DMS79 (cell line): ENCODE data around the gene LGSN.
"Not testable (repeated sequence)": the region's sequence is repeated elsewhere in the genome, so short reads cannot be mapped to it uniquely, and the experiment has no call there.

Experiments
- DNase-seq: peaks from one replicate; lab custom pipeline; 2025; lab: John Stamatoyannopoulos, UW

Gene LGSN

GRCh38 chr6:63230511-63230910 is 89.3 kb downstream of the LGSN start:
- DNase-seq, result not testable (repeated sequence)

GRCh38 chr6:63230027-63230426 is 89.8 kb downstream of the LGSN start:
- not testable (repeated sequence) for DNase-seq

- DNase-seq, result not testable (repeated sequence)
These were observed 91.6 kb downstream of the LGSN start for GRCh38 chr6:63227928-63228894.

- DNase-seq, result not testable (repeated sequence)
These were observed 93.8 kb downstream of the LGSN start for GRCh38 chr6:63225987-63226386.
